GM19238 (cell line): ENCODE results near the gene AFF2.

Source experiments
- DNase-seq: peaks from one replicate; pipeline ENCODE4 v3.0.0; 2011; ENCODE audit warnings: low spot score; ENCODE audit not compliant: insufficient read length

Gene AFF2

GRCh38 chrX:148580016-148580415 is 79.6 kb downstream of the AFF2 start:
- DNase-seq: no peak

GRCh38 chrX:148582353-148582752 is 81.9 kb downstream of the AFF2 start:
- no peak for DNase-seq

- no peak for DNase-seq
Measured at GRCh38 chrX:148588649-148589310, 88.4 kb downstream of the AFF2 start.

GRCh38 chrX:148592595-148592994 is 92.2 kb downstream of the AFF2 start:
- no peak for DNase-seq

GRCh38 chrX:148593146-148593545 is 92.7 kb downstream of the AFF2 start:
- no peak for DNase-seq

GRCh38 chrX:148593987-148594386 is 93.6 kb downstream of the AFF2 start:
- DNase-seq: no peak

GRCh38 chrX:148599404-148599803 is 99.0 kb downstream of the AFF2 start:
- DNase-seq: no peak

GRCh38 chrX:148600131-148600530 is 99.7 kb downstream of the AFF2 start:
- DNase-seq: no peak

- DNase-seq: no peak
Measured at GRCh38 chrX:148600581-148600980, 100.2 kb downstream of the AFF2 start.

- no peak for DNase-seq
Measured at GRCh38 chrX:148601034-148601433, 100.6 kb downstream of the AFF2 start.

- DNase-seq: peak; percentile 1
Measured at GRCh38 chrX:148609515-148610327, 109.3 kb downstream of the AFF2 start.

- DNase-seq: no peak
Measured at GRCh38 chrX:148610328-148610698, 109.9 kb downstream of the AFF2 start.

GRCh38 chrX:148611993-148612392 is 111.6 kb downstream of the AFF2 start:
- DNase-seq: no peak

- no peak for DNase-seq
Measured at GRCh38 chrX:148612431-148612830, 112.0 kb downstream of the AFF2 start.

- no peak for DNase-seq
Measured at GRCh38 chrX:148613636-148614035, 113.2 kb downstream of the AFF2 start.

- no peak for DNase-seq
Measured at GRCh38 chrX:148615491-148615890, 115.1 kb downstream of the AFF2 start.

- no peak for DNase-seq
Measured at GRCh38 chrX:148618470-148619445, 118.3 kb downstream of the AFF2 start.

- DNase-seq: no peak
Measured at GRCh38 chrX:148620023-148620422, 119.6 kb downstream of the AFF2 start.

GRCh38 chrX:148624951-148625474 is 124.6 kb downstream of the AFF2 start:
- DNase-seq: no peak

- DNase-seq: no peak
Measured at GRCh38 chrX:148628621-148629020, 128.2 kb downstream of the AFF2 start.

- DNase-seq: no peak
Measured at GRCh38 chrX:148629434-148629833, 129.0 kb downstream of the AFF2 start.

- no peak for DNase-seq
Measured at GRCh38 chrX:148632444-148632843, 132.0 kb downstream of the AFF2 start.
